ENCODE measurements around the gene SLC35F3.
"Not testable (repeated sequence)": the region's sequence is repeated elsewhere in the genome, so short reads cannot be mapped to it uniquely, and the experiment has no call there.

Gene SLC35F3

GRCh38 chr1:234289538-234290305 lies 385.2 kb downstream of the SLC35F3 start:
- DNase-seq (ENCODE audit: low read depth) = no peak

- no peak for DNase-seq (ENCODE audit: low read depth)
These were observed 387.5 kb downstream of the SLC35F3 start for GRCh38 chr1:234292011-234292410.

DNA sequence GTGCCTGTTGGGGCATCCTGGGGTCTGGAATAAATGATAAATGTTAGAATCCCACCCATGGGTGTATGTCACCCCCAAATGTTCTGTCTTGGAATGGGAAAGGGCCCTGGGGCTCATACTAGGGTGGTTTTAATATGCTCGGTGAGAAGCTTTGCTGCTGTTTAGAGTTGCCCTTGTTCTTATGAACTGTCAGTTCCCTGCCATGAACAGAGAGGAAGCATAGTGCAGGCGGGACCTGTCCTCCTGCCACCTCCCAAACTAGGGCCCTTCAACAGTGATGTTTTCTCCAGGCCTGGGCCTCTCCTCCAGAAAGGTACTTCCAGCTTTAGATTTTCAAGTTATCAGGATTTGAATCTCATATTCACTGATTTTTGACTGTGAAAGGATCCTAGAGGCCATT lies 388.1 kb downstream of the SLC35F3 start:
- DNase-seq (ENCODE audit: low read depth) = no peak

DNA sequence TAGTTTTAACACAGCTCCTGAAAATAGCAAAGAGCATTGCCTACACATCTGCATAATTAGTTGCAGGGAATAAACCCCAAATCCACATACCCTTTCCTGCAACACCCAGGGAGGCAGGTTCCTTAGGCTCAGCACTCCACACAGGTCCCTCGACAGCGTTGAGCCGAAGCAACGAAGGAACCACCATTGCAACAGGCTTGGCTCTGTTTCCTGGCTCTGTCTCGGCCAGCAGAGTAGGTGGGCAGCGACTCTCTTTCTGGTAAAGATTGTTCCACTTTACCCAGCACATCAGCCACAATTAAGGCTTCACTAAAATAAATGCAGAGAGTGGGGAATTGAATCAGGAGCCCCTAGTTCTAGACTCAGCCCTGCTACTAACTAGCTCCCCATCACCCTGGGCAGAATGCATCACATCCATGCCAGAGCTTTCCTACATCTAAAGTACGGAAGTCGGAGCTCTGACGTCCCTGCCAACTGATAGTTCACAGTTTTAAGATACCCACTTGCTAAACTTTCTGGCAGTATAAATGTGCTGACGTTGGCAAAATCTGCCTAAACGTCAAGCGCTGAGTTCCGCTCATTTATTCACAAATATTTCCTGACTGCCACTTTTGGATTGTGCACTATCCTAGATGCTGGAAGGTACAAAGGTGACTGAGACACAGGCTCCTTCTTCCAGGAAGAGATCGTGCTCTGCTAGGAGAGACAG lies 389.8 kb downstream of the SLC35F3 start:
- DNase-seq (ENCODE audit: low read depth) = no peak

GRCh38 chr1:234295068-234295467 lies 390.6 kb downstream of the SLC35F3 start:
- DNase-seq (ENCODE audit: low read depth) = no peak

- DNase-seq (ENCODE audit: low read depth) = no peak
These were observed 391.1 kb downstream of the SLC35F3 start for GRCh38 chr1:234295626-234296025.

- no peak for DNase-seq (ENCODE audit: low read depth)
These were observed 392.0 kb downstream of the SLC35F3 start for GRCh38 chr1:234296496-234296895.

DNA sequence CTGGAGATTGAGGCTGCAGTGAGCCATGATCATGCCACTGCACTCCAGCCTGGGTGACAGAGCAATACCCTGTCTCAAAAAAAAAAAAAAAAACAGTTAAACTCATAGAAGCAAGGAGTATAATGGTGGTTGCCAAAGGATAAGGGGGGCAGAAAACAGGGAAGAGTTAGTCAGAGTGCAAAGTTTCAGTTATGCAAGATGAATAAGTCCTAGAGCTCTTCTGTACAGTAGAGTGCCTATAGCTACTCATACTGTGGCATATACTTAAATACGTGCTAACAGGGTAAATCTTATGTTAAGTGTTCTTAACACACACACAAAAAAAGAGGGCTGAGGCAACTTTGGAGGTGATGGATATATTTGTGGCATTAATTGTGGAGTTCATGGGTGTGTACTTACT lies 393.2 kb downstream of the SLC35F3 start:
- no peak for DNase-seq (ENCODE audit: low read depth)

GRCh38 chr1:234300096-234300495 lies 395.6 kb downstream of the SLC35F3 start:
- DNase-seq (ENCODE audit: low read depth) = no peak

GRCh38 chr1:234301663-234302062 lies 397.2 kb downstream of the SLC35F3 start:
- not testable (repeated sequence) for DNase-seq (ENCODE audit: low read depth)

DNA sequence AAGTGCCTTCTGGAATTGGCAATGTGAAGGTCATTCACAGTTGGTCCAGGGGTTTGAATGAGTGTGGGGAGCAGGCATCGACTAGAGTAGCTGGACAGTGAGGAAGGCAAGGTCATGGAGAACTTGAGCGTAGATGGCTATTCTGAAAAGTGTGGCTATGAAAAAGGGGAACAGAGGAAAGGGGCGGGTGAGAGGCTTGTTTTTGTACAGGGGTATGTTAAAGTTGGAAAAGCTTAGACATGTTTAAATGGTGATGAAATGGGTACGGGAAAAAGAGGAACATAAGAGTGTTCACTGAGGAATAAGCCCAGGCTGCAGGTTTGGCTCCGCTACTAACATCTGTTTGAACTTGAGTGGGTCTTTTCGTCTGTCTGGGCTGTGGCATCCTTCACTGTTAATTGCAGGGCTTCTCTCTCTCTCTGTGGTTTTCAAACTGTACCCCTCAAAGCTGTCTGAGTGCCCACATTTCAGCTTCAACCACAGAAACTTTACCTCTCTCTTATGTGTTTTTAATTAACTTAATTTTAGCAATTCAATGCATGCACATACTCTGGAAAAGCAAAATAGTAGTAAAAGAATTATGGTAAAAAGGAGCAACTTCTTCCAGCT lies 398.0 kb downstream of the SLC35F3 start:
- no peak for DNase-seq (ENCODE audit: low read depth)

DNA sequence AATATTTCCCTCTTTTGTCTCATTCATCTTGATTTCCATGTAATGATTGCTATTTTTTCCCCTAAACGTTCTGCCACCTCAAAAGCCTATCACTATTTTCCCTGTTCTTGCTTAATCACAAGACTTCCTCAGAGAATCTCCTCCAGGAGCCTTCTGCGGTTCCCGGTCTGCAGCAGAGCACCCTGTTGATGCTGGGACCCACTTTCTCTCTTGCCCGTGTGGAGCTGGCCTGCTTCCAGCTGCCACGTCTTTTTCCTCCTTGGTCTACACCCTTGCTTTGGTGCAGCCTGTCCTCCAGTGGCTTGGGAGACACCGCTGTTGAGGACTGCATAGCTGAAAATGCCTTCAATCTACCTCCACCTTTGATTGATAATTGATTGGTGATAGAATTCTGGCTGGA lies 398.8 kb downstream of the SLC35F3 start:
- DNase-seq (ENCODE audit: low read depth) = no peak

DNA sequence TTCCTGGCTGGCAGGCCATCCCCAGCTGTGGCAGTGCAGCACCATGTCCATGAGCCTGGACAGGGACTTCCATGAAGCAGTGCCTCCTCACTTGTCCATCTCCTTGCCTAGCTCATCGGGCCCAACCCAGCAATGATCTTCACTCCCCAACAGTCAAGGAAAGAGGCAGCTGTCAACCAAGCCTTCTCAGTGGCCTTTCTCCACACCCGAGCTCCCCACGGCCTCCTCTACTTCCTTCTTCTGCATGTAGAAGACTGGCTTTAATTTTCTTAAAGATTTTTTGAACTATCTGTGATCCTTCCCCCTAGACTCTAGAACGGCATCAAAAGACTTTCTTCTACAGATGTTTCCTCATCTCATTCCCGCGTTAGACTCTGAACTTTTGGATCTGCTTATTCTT lies 403.2 kb downstream of the SLC35F3 start:
- DNase-seq (ENCODE audit: low read depth) = no peak

DNA sequence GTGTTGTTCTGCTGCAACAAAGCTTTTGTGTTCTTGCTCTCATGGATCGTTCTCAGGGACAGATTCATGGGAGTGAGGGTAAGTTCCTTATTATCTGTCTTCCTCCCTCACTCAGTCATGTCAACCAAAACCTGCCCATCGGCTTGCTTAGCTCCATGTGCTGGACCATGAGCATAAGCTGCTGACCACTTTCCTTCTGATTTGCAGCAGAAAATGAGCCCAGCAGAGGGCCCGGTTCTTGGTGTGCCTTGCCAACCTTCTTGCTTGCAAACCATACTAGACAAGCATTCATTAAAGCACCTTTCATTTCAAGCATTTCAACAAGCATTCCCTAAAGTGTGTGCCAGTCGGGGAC lies 404.7 kb downstream of the SLC35F3 start:
- DNase-seq (ENCODE audit: low read depth) = no peak

DNA sequence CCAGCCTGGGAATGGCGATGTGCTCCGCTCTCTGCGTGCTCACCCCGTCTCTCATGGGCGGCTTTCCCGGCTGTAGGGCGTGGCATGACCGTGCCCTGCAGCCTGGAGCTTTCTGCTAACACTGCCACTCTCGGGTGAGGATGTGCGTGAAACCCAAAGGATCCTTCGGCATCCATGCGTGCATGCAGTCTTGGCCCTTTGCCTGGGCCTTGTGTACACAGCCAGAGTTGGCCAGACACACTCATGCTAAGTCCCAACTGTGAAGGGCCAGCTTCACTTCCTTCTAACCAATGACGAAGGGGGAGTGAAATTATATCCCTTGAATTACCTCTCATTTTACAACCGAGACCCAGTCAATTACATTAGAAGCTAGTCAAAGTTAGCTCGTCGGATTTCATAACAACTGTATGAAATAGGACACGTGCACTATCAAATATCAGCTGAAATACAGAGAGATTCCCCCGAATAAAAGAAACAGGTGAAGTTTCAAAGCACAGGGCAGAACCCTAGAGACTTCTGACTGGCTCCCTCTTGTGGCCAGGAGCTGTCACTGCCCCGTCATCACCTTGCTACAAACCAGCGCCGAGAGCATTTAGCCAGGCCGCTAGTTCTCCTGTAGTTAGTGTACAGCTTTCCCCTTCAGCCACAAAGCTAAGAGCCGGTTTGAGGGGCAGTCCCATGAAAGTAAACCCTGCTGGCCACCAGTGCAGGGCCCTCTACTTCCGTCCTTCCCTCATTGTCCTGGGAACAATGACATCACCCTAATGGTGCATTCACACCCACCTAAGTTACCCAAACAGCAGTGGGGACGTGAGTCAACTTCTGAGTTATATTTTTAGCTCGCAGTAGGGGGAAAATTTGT lies 405.4 kb downstream of the SLC35F3 start:
- peak; percentile 65 for DNase-seq (ENCODE audit: low read depth)

GRCh38 chr1:234310460-234310817 lies 406.0 kb downstream of the SLC35F3 start:
- no peak for DNase-seq (ENCODE audit: low read depth)

DNA sequence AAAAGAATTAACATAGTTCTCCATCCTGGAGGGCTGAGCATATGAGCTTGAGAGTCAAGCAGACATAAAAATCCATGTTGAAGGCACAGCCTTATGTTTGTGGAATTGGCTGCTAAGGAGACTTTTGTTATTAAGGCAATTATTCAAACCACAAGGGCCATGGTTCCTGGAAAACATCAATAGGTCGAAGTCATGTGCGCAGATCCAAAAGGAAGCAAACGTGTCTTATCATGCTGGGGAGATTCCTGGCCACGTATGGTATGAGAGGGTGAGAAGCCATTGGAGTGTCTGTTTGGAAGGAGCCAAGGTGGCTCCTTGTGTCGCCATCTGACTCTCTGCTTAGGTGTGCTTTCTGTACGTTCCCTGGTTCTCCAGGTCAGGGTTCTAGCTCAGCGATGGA lies 406.9 kb downstream of the SLC35F3 start:
- no peak for DNase-seq (ENCODE audit: low read depth)

- no peak for DNase-seq (ENCODE audit: low read depth)
These were observed 408.7 kb downstream of the SLC35F3 start for GRCh38 chr1:234313171-234313570.

GRCh38 chr1:234315091-234315541 lies 410.6 kb downstream of the SLC35F3 start:
- peak; percentile 18 for DNase-seq (ENCODE audit: low read depth)

DNA sequence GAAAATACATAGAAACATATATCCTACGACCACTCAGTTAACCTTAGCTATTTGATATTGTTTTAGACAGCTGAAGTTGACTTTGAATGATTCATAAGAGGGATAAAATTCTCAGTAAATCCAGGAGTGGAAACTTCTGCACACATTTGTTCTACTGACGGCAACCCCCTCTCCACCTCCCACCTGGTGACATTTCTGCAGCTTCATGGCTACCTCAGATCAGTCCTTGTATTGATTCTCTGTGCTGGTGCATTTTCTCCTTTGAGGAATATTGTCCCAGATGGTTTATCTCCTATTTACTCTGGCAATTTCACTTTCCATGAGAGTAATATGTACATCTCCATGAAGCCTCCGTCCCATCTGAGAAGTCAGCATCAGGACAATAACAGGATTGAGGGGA lies 411.1 kb downstream of the SLC35F3 start:
- DNase-seq (ENCODE audit: low read depth) = no peak

DNA sequence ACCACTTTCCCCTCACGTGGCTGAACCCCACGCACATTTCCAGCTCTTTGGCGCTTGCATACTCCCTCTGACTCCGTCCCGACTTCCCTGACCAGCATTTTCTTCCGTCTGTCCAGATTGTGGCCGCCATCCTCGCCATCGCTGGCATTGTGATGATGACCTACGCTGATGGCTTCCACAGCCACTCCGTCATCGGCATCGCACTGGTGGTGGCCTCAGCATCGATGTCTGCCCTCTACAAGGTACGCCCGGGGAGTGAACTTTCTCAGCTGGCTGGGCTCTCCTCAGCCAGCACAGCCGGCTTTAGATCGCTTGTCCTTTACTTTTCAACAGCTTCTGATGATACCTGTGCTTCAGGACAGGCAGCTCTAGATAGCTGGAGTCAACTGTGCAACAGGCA lies 412.0 kb downstream of the SLC35F3 start:
- DNase-seq (ENCODE audit: low read depth) = no peak

GRCh38 chr1:234316937-234317336 lies 412.5 kb downstream of the SLC35F3 start:
- DNase-seq (ENCODE audit: low read depth) = no peak

Data from activated T-cell treated with anti-CD3 and anti-CD28 coated beads for 24 hours (primary cell).